DMS153 (cell line): ENCODE measurements around the gene CCDC127.

Experiments
- DNase-seq: peaks from one replicate; lab custom pipeline; 2025; lab: John Stamatoyannopoulos, UW

Gene CCDC127

GRCh38 chr5:157126-157715, 60.7 kb downstream of the CCDC127 start:
- no peak for DNase-seq

GRCh38 chr5:156411-157072, 61.4 kb downstream of the CCDC127 start:
- no peak for DNase-seq

GRCh38 chr5:155651-156410, 62.1 kb downstream of the CCDC127 start:
- no peak for DNase-seq

GRCh38 chr5:154826-155225, 63.1 kb downstream of the CCDC127 start:
- no peak for DNase-seq

GRCh38 chr5:154236-154635, 63.7 kb downstream of the CCDC127 start:
- no peak for DNase-seq

GRCh38 chr5:153256-153655, 64.7 kb downstream of the CCDC127 start:
- no peak for DNase-seq

GRCh38 chr5:152077-152476, 65.9 kb downstream of the CCDC127 start:
- no peak for DNase-seq

GRCh38 chr5:150746-151145, 67.2 kb downstream of the CCDC127 start:
- no peak for DNase-seq

- DNase-seq, result peak; percentile 37
Observed at GRCh38 chr5:149745-150485, 68.0 kb downstream of the CCDC127 start.

- no peak for DNase-seq
Observed at GRCh38 chr5:147751-148150, 70.2 kb downstream of the CCDC127 start.
